Panc1 (cell line): Measurements from ENCODE around the gene SCG3.

Experiments
- POLR2AphosphoS5 ChIP-seq: IDR thresholded peaks from 2 replicates; pipeline ENCODE4 v1.6.1; 2012; ENCODE audit warnings: mild to moderate bottlenecking, low read depth, low read length, moderate library complexity
- TF ChIP-seq, protein P1 (sequence below): fragments of 450-650 bp; IDR thresholded peaks from 2 replicates; pipeline ENCODE4 v1.5.1; 2017; ENCODE audit warnings: mild to moderate bottlenecking
- TF ChIP-seq, protein P2 (sequence below), 2 experiments: IDR thresholded peaks; 2 replicates each; pipeline ENCODE4 v1.6.1; 2011 to 2012; ENCODE audit warnings: low read depth in 2 of 2, control low read depth in 1 of 2, low read length in 1 of 2, mild to moderate bottlenecking in 1 of 2, moderate library complexity in 1 of 2; ENCODE audit not compliant: insufficient read depth in 1 of 2

DNA sequence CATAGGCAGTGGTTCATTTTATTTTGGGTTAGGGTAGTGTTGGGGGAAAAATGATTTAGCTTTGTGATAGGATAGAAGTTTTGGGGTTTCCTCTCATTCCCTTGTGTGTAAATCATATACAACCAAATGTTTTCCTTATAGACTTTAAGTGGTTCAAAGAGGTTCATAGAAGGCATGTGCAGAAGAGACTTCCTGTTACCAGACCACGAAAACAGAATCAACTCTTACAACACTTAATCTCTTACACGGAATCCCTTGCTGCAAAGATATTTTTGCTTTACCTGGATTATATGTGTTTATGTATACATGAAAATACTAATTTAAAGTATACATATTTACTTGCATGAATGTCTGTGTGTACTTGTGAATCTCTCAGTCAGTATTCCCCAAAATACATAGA, 73.0 kb downstream of the SCG3 start:
- TF ChIP-seq, protein P1, sequence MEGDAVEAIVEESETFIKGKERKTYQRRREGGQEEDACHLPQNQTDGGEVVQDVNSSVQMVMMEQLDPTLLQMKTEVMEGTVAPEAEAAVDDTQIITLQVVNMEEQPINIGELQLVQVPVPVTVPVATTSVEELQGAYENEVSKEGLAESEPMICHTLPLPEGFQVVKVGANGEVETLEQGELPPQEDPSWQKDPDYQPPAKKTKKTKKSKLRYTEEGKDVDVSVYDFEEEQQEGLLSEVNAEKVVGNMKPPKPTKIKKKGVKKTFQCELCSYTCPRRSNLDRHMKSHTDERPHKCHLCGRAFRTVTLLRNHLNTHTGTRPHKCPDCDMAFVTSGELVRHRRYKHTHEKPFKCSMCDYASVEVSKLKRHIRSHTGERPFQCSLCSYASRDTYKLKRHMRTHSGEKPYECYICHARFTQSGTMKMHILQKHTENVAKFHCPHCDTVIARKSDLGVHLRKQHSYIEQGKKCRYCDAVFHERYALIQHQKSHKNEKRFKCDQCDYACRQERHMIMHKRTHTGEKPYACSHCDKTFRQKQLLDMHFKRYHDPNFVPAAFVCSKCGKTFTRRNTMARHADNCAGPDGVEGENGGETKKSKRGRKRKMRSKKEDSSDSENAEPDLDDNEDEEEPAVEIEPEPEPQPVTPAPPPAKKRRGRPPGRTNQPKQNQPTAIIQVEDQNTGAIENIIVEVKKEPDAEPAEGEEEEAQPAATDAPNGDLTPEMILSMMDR: no peak
- TF ChIP-seq POLR2AphosphoS5: no peak
- TF ChIP-seq, protein P2, sequence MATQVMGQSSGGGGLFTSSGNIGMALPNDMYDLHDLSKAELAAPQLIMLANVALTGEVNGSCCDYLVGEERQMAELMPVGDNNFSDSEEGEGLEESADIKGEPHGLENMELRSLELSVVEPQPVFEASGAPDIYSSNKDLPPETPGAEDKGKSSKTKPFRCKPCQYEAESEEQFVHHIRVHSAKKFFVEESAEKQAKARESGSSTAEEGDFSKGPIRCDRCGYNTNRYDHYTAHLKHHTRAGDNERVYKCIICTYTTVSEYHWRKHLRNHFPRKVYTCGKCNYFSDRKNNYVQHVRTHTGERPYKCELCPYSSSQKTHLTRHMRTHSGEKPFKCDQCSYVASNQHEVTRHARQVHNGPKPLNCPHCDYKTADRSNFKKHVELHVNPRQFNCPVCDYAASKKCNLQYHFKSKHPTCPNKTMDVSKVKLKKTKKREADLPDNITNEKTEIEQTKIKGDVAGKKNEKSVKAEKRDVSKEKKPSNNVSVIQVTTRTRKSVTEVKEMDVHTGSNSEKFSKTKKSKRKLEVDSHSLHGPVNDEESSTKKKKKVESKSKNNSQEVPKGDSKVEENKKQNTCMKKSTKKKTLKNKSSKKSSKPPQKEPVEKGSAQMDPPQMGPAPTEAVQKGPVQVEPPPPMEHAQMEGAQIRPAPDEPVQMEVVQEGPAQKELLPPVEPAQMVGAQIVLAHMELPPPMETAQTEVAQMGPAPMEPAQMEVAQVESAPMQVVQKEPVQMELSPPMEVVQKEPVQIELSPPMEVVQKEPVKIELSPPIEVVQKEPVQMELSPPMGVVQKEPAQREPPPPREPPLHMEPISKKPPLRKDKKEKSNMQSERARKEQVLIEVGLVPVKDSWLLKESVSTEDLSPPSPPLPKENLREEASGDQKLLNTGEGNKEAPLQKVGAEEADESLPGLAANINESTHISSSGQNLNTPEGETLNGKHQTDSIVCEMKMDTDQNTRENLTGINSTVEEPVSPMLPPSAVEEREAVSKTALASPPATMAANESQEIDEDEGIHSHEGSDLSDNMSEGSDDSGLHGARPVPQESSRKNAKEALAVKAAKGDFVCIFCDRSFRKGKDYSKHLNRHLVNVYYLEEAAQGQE (IDR thresholded peaks at IDR 0.05; ENCODE audit: insufficient read depth in 1 of 2, low read depth in 2 of 2, low read length in 1 of 2): no peak
